H7 (cell line): Measurements from ENCODE around the gene CIDEA. TPM values are rescaled to one million over a fixed set of nuclear protein-coding genes. Genes with fewer than 3 reads are reported as not detected.
A peak's percentile ranks its signal among the peaks of the same experiment; 100 is the strongest.

Source experiments
- DNase-seq: peaks from one replicate; pipeline ENCODE4 v3.0.0; 2012
- H3K27me3 ChIP-seq: 2 replicates; pipeline ENCODE4 v1.6.0; 2011; ENCODE audit warnings: mild to moderate bottlenecking, low read length; ENCODE audit not compliant: control insufficient read depth, insufficient read depth
- H3K36me3 ChIP-seq: replicated peaks from 2 replicates; pipeline ENCODE4 v1.5.1; 2011; ENCODE audit warnings: low read length; ENCODE audit not compliant: control insufficient read depth, insufficient read depth
- H3K4me3 ChIP-seq: 2 replicates; pipeline ENCODE4 v1.5.1; 2011; ENCODE audit warnings: low read depth, mild to moderate bottlenecking, control low read depth, low read length, moderate library complexity; ENCODE audit not compliant: insufficient read depth
- total RNA-seq: library from RNA; depleted of rRNA; stranded (reverse); fragments of >200 nt; shearing (Covaris generic); gene quantifications from 2 replicates; pipeline ENCODE4 v1.2.3, GENCODE V29; 2014

Gene CIDEA
- total RNA-seq, 1 experiment from 2014 or later: not detected

DNA sequence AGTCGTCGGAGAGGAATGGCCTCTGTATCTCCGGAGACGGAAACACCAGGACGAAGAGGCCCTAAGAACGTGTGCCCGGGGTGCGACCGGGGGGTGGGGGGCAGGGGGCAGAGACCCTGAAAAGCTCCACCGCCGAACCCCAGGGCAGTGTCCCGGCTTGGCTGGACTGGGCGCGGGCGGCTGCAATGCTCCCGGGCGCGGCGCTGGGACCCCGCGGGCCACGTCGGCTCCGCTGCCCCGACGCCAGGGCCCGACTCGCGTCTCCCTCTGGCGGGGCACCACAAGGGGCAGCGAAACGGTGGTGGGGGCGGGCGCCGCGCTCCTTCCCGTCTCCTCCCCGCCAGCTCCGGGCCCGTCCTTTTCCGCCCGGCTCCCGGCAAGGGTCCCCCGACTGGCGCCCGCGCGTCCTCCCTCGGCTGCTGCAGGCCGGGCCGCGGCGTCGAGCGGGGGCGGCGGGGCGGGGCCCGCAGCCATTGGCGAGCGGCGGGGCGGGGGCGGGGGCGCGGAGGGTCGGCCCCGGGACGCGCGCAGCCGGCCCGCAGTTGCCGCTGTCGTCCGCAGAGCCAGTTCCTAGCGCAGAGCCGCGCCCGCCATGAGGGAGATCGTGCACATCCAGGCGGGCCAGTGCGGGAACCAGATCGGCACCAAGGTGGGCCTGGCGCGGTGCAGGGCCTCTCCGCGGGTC, 53.7 kb downstream of the CIDEA start, which contains the start of gene TUBB6:
Gene TUBB6, plus strand, starts transcription at position 541 of the 685 bp plus-strand sequence. Its CDS starts 52 bp downstream, at position 593.
- H3K27me3 ChIP-seq: peaks cover 5% of the 10 kb centered on the region; the same call in 1 of the 2 replicates
- H3K4me3 ChIP-seq: peak within 1 kb of the TSS; percentile 91
- DNase-seq: peak; percentile 97
- peaks cover 8% of the 10 kb centered on the region for H3K36me3 ChIP-seq

DNA sequence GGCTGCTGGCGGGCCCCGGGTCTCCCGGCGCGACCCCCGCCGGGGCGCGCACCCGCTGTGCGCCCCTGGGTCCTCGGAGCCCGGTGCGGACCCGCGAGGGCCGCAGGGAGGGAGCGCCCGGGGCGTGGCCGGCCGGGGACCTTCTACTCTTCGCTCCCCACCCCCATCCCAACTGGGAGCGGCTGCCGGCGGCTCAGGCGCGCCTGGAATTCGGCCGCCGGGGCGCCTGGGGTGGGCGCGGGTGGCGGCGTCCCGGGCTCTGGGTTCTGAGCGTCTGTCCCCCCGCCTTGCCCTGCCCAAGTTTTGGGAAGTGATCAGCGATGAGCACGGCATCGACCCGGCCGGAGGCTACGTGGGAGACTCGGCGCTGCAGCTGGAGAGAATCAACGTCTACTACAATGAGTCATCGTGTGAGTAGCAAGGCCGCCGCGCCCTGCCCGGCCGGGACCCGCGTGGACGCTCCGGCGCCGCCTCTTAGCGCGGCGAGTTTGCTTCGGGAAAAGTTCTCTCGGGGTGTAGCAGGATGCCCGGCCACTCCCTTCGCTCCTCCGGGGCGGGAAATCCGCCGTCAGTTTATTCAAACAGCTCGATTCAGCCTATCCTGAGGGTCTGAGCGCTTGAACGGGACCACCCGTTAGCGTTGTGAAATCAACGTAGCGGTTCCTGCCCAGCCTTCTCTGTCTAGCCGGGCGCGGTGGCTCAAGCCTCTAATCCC, 54.4 kb downstream of the CIDEA start:
- peak; percentile 91 for DNase-seq
- Histone ChIP-seq H3K36me3 (peaks cover 8% of the 10 kb centered on the region), H3K4me3 (peak overlapping the region; percentile 91), H3K27me3 (peaks cover 5% of the 10 kb centered on the region; the same call in 1 of the 2 replicates)

DNA sequence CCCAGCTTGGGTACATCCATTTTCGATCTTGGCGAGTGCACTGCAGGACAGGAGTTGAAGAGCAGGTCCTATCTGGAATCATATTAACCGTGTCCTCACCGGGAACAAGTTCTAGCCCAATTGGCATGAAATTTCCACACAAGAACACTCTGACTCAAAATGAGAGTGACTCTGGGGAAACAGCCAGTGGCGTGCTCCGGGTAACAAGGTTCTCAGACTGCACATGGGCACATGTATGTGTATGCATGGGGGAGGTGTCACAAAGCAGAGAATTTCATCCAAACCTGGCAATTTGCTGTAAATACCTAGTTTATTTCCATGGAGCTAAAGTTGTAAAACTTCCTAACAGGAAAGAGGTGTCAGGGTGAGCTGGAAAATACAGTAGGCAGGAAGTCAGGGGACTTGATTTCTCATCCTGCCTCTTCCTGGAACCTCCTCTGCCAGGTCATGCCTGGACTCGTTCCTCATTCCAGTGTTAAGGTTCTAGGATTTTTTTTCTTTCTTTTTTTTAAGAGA, 55.6 kb downstream of the CIDEA start:
- H3K36me3 ChIP-seq: peaks cover 10% of the 10 kb centered on the region
- no peak for DNase-seq
- H3K4me3 ChIP-seq: peak overlapping the region; percentile 91; the same call in 1 of the 2 replicates
- H3K27me3 ChIP-seq: peaks cover 5% of the 10 kb centered on the region; the same call in 1 of the 2 replicates

DNA sequence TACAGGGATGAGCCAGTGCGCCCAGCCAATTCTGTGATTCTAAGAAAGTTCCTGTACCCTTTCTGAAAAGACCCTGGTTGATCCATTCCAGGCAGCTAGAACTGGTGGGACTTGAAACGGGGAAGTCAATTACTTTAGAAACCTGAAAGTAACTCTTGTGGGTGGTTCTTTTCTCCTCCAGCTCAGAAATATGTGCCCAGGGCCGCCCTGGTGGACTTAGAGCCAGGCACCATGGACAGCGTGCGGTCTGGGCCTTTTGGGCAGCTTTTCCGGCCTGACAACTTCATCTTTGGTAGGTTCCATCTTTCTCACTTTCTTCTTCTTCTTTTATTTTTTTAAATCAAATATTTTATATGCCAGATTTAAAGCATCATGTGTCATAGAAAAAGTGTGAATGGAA, 56.6 kb downstream of the CIDEA start:
- H3K27me3 ChIP-seq: peaks cover 5% of the 10 kb centered on the region; the same call in 1 of the 2 replicates
- no peak for DNase-seq
- peaks cover 12% of the 10 kb centered on the region for H3K36me3 ChIP-seq
- no peak overlapping the region for H3K4me3 ChIP-seq

DNA sequence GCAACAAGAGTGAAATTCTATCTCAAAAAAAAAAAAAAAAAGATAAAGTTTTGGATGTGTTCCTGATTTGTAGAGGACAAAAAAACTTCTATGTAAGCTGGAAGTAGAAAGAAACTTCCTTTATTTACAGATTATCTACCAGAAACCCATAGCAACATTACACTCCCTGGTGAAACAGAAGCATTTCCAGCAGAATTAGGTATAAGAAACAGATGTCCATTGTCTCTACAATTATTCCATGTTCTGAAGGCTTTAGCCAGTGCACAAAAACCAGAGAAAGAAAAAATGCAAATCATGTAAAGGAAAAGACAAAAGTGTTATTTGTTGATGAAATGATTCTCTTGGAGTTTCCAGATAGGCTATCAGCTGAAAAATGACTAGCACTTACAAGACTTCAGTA, 58.8 kb downstream of the CIDEA start:
- no peaks in the 10 kb centered on the region for H3K27me3 ChIP-seq
- H3K36me3 ChIP-seq: peaks cover 12% of the 10 kb centered on the region
- H3K4me3 ChIP-seq: no peak overlapping the region
- DNase-seq: no peak

- Histone ChIP-seq H3K36me3 (peaks cover 12% of the 10 kb centered on the region), H3K27me3 (no peaks in the 10 kb centered on the region), H3K4me3 (no peak overlapping the region)
- DNase-seq: no peak
These were observed 59.5 kb downstream of the CIDEA start for GRCh38 chr18:12313530-12314245.

- no peaks in the 10 kb centered on the region for H3K27me3 ChIP-seq
- H3K36me3 ChIP-seq: peaks cover 12% of the 10 kb centered on the region
- no peak for DNase-seq
These were observed 60.6 kb downstream of the CIDEA start for GRCh38 chr18:12314591-12315305.

DNA sequence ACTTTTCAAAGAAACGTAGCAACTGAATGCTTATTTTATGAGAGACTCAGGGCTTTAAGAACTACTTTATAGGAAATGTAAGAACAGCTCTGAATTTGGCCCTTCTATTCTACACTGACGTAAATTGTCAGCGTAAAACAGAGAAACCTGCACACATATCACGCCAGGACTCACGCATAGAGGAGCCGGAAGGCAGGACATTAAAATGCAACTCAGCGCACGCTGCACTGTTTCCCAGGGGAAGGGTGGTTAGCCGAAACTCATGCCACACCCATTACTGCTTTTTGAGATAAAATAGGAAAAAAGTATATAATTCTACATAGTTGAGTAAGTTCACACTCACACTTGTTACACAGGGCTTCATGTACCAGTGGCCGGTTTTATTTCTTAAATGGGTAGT, 61.3 kb downstream of the CIDEA start:
- H3K4me3 ChIP-seq: no peak overlapping the region
- no peaks in the 10 kb centered on the region for H3K27me3 ChIP-seq
- DNase-seq: no peak
- peaks cover 9% of the 10 kb centered on the region for H3K36me3 ChIP-seq

More at GRCh38 chr18:12314591-12315305, 60.6 kb downstream of the CIDEA start:
- H3K4me3 ChIP-seq: no peak overlapping the region

GRCh38 chr18:12315911-12316310, 61.8 kb downstream of the CIDEA start:
- Histone ChIP-seq H3K36me3 (peaks cover 8% of the 10 kb centered on the region), H3K27me3 (no peaks in the 10 kb centered on the region), H3K4me3 (no peak overlapping the region)
- no peak for DNase-seq

- Histone ChIP-seq H3K4me3 (no peak overlapping the region), H3K27me3 (no peaks in the 10 kb centered on the region), H3K36me3 (peaks cover 5% of the 10 kb centered on the region)
- no peak for DNase-seq
These were observed 63.6 kb downstream of the CIDEA start for GRCh38 chr18:12317664-12318333.

DNA sequence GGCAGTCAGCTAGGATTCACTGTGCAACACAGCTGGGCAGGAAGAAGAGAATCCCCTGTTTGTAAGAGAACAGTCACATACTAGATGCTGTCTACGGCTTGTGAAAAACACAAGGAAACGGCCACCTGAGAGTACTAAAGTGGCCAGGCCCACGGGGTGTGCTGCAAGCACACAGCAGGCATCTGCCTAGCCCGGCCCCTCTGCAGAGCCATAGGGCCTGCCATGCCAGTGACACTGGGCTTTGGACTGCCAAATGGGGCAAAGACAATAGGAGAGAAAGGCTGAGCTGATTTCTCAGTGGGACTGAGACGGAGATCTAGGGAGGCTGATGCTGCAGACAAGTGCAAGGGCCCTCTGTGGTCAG, 64.2 kb downstream of the CIDEA start:
- no peak overlapping the region for H3K4me3 ChIP-seq
- no peak for DNase-seq
- peaks cover 5% of the 10 kb centered on the region for H3K36me3 ChIP-seq
- no peaks in the 10 kb centered on the region for H3K27me3 ChIP-seq

DNA sequence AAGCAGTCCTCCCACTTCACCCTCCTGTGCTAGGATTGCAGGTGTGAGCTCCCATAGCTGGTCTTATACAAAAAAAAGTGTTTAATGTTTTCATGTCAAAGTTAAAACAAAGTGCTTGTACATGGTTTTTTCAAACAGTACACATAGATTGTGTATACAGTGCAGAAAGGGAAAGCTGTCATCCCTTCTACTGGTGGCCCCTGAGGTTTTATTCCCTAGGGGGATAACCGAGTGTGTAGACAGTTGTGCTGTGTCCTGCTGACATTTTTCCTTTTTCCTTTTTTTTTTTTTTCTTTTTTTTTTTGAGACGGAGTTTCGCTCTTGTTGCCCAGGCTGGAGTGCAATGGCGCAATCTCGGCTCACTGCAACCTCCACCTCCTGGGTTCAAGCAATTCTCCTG, 64.7 kb downstream of the CIDEA start:
- DNase-seq: no peak
- H3K36me3 ChIP-seq: peaks cover 4% of the 10 kb centered on the region
- no peak overlapping the region for H3K4me3 ChIP-seq
- no peaks in the 10 kb centered on the region for H3K27me3 ChIP-seq

DNA sequence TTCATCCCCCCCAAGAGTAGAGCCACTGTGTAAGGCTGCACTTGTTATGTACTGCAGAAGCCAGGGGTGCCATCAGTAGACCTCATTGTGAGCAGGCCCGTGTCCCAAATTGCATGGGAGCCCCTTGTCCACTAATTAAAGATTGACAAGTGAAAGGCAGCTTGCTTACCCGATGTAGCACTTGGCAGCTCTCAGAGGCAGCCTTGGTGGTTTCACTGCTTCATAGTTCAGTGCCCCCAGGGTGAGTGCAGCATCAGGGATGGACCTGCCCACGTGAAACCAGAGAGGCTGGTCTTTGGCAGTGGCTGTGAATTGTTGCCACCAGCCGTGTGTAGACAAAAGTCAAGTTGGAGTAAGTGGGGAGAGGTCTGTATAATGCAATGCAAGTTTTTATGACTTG, 67.2 kb downstream of the CIDEA start:
- no peak for DNase-seq
- Histone ChIP-seq H3K27me3 (no peaks in the 10 kb centered on the region), H3K4me3 (no peak overlapping the region), H3K36me3 (peaks cover 6% of the 10 kb centered on the region)
